Measurements from ENCODE around the gene CTNNA2.

CTNNA2 gene

DNA sequence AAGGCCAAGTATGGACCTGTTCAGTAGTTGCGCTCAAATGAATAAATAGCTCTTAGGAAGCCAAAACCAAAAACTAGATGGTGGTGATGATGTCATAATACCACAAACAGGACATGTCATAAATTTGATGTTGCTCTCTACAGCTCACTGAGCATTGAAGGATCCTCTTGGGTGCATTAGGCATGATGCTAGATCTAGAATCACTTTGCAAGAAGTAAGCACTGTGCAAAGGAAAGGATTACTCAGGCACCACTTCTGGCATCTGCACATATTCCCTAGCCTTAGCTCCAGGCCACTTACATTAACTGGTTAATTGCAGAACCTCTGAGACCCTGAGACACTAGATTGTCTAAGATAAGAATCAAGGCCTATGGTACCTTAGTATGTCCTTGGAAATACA, 733.7 kb downstream of the CTNNA2 start:
- DNase-seq: no peak

DNA sequence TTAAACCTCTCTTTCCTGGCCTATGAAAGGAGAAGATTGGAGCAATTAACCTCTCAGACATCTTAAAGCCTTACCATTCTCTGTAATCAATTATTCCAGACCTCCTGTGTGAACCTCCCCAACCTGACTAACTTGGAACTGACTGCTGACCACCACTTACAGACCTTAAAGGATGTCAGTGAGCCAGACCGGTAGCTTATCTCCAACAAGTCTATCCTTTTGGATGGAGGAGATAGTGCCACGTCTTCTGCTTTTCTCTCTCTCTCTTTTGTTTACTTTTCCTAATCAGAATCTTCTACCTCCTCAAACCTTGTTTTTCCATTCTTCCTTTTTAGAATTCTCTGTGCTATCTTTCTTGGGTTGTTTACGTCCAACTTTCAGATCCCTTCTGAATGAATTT, 734.5 kb downstream of the CTNNA2 start:
- DNase-seq: no peak

DNA sequence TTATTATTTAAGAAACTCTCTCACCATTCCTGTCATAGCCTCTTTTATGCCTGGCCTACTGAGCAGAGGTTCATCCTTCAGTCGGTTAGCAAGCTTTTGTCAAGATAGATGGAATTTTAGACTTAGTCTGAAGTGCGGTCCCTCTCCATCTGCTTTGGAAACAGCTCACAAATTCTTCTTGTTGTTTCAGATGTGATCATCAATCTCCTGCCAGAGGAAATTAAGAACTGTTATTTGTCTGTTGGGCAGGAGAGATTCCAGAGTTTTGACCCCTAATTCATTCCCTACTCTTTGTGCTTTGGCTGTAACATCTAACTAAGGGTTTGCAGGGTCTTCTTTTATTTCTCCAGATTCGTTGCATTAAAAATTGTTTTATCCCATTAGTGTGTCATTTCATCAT, 735.3 kb downstream of the CTNNA2 start:
- no peak for DNase-seq

DNA sequence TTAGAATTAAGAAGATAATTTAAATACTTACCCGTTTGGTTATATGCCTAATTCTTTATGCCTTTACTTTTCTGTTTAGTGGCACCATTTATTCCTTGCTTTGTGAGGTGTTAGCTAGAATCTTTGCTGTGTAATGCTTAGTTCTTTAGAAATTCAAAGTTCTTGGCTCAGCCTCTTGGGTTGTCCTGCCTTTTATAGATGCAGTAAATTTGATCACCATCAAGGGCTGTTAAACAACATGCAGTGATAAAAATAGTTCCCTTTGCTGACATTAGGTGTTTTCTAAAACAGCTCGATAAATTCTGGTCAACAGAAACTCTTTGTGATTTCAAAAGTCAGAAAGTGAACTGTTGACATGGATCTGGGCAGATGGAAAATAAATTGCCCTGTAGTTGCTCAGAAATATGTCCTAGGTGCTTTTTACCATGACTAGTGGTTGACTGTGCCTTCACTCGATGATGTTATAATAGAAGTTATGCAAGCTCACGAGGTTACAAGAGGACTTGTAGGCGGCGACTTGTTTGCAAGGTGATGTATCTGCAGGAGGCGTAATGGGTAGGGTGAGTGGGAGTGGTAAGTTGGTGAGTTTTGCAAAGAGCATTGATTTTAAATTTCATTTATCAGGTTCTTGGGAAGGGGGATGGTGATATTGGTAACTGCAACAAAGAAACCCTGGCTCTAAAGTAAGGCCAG, 739.6 kb downstream of the CTNNA2 start:
- no peak for DNase-seq

DNA sequence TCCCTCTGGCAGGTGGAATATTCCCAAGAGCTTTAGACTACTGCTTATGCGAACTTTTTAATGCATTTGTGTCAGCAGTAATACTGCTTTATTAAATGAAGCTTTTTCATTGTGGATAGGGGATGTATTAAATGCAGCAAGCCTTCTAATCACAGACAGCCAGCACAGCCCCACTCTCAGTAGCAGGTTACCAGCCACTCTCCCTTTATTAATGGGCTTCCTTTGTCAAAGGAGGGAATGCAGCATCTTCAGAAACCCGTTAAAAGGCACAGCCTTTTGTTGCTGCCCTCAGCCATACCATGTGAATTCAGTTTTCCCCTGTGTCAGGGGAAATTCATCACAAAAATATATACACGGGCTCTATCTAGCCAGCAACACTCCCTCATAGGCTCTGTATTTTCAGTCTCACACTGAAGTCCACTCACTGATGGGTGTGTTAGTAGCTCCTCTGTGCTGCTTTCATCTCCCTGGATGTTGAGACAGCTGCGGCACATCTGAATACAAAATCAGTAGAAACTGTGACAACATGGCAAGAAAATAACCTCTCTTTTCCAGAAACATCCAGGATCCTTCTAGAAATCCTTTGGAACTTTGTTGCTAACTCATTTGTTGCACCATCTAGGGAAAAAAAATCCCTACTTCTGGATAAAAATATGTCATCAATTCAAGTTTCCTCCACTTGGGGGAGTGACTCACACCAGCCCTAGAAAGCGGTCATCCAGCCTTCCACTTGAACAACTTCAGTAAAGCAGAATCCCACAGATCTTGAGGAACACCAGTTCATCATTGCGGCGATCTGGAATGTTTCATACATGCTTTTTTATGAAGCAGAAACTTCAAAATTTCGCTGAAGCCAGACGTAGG, 743.3 kb downstream of the CTNNA2 start:
- DNase-seq: no peak

DNA sequence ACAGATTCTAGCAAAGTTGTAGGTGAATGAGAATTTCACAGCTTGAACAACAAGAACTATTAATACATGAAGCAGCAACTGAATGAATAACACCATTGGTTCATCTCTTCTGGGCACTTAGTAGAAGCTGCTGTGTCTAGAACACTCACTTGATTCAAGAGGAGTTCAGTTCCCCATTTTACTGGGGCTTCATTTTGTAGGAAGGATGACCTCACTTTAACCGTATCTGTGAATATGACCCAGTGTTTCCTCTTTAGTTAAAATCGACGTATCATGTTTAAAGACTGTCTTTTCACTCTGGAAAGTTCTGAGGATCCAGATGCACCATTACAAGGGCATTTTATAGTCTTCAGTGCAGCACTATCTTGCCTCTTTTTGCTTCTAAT, 743.9 kb downstream of the CTNNA2 start:
- DNase-seq: no peak

DNA sequence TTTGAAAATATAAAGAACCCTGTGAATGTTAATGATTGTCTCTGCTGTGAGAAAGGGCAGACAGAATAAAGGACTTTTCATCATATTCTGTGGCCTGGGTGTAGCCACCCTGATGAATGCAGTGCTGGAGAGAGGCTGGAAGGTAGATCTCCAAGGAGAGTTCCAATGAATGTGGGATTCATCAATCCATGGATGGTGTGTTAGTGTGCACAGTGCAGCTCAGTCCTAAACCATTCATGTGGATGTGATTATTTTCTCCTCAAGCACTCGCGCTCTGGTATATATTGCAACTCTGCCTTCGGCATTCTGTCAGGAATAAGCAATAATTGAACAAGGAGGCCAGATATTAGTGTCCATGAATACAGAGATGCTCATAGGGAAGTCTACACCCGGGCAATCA, 744.6 kb downstream of the CTNNA2 start:
- DNase-seq: no peak

DNA sequence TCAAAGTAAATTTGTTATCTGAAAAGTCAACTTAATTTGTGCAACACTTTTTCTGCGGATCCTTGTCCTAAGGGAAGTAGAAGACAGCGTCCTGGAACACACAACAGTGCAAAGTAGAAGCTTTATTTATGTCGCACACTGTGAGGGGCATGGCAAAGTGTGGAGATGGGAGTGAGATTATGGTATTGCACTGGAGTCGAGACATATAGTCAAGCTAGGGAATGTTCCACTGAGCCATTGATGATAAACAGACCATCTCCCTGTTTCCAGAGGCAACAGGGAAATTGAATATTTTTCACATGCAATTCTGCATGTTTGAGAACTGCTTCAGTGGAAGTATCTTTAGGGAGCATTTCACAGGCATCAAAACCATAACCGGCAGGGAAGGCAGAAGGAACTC, 745.5 kb downstream of the CTNNA2 start:
- no peak for DNase-seq

DNA sequence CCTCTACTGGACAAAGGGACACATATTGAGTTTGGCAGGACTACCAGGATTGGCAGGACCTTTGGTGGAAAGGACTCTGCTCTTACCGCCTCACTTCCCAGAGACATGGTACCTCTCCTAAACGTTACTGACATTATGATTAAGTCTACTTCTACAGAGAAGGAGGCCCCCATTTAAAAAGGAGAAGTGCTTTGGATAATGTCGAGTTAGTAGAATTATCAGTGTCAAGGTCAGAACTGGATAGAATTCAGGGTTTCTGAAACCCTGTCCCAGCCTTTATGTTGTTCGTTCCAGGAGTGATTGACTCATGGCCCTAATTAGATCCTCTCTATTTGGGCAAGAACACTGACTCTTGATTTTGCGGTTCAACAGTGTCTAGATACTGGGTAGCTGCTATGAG, 745.9 kb downstream of the CTNNA2 start:
- DNase-seq: no peak

DNA sequence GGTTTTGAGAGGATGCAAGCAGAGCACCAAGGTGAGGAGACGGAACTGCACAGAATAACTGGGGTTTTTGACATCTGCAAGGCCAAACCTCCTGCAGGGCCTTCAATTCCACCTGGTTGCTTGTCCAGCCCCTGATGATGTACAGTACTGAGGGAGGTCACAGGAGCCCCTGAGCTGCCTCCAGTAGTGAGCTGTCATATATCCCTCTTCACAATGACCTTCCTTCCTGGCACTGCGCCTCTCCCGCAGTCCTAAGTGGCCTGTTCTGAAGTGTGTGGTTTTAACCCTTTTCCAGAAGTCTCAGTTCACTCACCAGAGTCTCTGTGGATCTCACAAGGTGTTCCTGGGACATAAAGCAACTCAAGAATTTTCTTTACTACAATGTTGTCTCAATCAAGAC, 746.4 kb downstream of the CTNNA2 start:
- no peak for DNase-seq

DNA sequence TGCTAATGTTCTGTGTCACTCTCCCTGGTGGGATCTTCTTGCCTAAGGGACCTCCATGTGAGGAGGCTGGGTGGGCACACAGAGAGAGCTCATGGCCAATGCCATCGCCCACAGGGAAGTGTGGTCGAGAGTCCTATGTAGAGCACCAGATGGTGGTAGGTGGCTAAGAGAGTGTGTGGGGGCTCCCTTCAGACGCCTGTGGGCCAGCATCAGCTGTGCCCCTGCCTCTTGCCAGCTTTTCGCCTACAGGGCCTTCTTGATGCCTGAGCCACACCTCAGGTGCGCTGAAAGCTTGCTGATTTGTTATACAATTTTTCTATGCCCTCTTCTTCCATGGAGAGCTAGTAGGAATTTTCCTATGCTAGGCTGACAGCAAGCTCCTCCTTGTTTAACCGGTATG, 753.4 kb downstream of the CTNNA2 start:
- no peak for DNase-seq

DNA sequence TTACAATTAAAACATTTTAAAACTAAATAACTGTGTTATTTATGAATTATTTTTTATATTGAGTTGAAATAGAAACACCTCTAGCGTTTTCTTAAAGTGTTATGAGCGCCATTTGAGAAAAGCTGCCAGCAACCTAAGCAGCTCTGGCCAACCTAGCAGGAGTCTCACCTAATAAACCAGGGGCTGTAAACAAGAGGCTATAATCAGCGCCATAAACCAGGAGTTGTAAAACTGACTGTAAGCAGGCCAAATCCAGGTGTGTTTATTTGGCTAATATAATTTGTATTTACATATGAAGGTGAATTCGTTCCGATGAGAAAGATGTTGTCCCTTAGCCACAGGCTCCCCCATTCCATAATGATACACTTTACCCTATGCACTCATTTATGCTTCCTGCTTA, 757.0 kb downstream of the CTNNA2 start:
- no peak for DNase-seq

DNA sequence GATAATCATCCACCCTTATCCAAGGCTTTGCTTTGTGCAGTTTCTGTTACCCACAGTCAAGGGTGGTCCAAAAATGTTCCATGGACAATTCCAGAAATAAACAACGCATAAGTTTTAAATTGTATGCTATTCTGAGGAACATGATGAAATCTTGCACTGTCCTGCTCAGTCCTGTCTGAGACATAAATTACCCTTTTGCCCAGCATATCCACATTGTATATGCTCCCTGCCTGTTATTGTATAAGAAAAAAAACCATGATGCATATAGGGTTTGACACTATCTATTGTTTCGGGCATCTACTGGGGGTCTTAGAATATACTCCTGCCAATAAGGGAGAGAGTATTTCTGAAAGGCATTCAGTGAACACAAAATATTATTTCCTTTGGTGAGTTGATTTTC, 767.7 kb downstream of the CTNNA2 start:
- no peak for DNase-seq

DNA sequence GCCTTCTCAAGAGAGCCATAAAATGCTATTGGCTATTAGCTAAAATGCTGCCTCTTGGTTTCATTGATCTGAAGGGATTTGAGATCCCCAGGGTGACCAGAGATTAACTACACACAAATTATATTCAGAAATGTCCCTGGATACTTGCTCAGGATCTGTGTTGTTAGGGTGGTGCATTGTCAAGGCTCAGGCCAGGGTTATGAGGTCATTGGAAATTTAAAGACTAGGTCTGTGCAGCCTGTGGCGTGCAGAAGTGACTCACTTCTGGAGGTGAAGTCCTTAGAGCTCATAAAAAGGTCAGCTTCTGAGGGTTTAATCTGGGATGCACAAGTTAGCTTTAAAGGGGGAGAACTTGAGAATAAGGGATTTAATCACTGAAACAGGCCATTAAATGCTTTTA, 768.2 kb downstream of the CTNNA2 start:
- no peak for DNase-seq

DNA sequence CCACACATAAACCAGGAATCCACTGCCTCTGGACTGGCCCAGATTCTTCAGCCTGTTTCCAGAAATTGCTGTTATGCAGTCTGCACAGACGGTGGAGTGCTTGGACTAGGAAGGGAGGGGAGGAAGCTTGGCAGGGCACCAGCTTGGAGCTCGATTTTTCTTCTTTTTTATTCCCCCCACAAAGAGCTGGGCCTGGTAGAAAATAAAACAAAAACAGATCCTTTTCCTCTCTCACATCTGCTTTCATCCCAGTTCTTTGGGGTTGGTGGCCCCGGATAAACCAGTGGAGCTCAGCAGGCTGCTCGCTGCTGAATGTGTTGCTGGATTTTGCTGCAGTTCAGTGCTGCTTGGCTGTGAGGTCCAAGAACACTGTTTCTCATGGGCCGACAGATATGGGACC, 775.7 kb downstream of the CTNNA2 start:
- DNase-seq: no peak

DNA sequence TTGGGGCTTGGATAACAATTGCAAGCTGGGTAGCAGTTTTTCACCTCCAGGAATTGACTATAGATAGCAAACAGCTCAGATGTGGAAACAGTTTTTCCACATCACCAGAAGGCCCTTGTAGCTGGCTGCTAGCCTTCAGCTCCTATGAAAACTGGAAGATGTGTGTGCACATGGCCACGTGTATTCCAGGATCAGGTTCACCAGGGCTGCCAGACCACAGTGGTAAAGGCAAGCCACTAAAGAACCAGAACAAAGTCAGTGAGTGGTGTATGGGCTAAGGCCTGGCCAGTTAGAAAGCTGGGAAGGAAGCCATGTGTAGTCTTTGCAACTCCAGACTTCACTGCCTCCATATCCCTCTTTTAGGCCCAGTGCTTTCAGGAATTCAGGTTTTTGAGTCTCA, 778.8 kb downstream of the CTNNA2 start:
- DNase-seq: no peak

DNA sequence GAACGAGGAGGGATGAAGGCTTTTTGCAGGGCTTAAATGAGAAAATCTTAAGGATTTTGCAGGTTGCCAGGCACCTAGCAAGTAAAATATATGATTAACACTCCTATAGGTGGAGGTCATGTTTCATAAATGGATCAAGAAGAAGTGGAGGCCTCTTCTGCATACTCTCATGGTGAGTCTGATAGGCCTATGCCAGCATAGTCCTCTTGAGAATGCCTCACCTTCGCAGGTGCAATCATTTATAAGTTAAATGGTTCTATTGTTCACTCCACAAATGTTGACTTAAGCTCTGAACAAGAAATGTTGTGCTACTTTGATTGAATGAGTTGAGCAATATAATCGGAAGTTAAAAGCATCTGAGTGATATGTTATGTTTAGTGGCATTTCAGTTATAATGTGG, 779.6 kb downstream of the CTNNA2 start:
- DNase-seq: no peak

DNA sequence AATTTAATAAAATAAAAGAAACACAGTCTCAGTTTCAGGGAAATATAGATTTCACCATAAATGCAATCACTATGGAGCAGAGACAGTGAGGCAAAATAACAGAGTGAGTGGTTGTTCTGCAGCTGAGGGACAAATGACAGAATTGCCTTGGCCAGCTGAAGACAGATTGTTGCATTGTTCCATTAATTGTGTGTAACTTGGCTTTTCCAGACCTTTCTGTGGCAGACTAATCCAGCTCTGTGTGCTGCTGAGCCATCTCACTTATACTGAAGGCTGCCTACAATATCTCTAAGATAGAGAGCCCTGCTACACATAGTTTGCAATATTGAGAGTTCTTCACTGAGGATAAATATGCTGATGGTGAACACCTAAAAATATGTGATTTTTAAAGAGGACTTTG, 780.2 kb downstream of the CTNNA2 start:
- DNase-seq: no peak

DNA sequence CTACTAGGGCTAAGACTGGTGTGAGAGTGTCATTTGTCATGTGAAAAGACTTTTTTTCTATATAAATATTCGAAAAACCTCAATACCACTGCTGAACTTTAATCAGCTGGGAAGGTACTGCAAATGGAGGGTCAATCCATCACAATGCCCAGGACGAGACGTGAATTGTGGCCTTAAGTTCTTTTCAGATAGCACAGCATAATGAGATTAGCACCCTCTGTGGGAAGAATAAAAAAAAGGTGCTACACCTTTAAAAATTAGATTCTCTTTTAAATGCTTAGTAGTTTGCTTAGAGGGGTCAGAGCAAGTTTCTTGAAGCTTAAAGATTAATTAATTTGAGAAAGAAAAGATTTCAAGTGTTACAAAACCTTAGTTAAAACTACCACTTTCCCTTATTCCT, 786.1 kb downstream of the CTNNA2 start:
- no peak for DNase-seq

DNA sequence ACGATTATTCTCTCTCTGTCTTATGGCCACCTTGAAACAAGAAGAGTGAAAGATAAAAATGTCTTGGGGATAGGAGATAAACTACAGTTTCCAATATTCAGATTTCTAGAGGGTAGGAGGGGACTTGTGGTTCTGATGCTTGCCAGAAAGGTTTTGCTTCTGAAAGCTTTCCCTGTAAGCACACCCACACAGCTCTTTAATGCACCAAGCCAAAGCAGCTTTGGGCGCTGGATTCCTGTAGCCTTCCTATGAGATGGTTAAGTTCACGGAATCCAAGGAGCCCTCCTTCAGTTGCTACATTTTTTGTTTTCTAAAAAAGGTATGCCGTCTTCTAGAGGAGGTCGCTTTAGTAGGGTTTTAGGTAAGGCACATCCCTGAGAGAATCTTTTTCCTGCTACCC, 786.8 kb downstream of the CTNNA2 start:
- no peak for DNase-seq

DNA sequence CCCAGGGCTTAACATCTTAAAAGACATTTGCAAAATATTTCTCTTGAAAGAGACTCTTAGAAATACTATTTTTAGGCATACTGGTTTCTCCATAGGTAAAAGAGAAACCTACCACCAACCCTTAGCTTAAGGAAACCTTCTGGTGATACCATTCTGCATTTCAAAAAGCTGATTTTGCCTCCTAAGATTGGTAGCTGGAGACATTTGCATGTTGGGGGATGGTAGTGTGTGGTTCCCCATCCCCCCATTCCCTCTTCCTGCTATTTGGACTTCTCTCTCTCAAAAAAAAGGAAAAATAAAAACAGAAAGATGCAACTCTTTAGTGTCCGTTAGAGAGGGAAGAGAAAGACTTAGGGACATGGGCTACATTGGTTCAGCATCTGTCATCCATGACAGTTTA, 787.5 kb downstream of the CTNNA2 start:
- no peak for DNase-seq

DNA sequence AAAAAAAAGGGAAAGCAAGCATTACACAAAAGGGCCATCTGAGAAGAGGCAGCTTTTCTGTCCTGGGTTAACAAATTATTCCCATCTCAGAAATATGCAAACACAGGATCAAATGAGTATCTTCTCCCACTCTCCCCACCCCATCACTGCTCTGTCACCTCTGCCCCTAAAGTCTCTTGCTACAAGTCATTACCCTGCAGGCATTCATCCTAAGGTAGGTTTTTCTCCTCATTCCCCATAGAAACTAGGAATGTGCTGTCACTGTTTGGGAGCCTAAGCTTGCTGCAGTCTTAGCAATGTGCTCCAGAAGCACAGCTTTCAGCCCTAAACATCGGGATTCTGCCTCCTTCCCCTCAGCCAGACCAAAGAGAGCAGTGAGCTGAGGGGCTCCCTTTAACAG, 788.1 kb downstream of the CTNNA2 start:
- DNase-seq: no peak

DNA sequence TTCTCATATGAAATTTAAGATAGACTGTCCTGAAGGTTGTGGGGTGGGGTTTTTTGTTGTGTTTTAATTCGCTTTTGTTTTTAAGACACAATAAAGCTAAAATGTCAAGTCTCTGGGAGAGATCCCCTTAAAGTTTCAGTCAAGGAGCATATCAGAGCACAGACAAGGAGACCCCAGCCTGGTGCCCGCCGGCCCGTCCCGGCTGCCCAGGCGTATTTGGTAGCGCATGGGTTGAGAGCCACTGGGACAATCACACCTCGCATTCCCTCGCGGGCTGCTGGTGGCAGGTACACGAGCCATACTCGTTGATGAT, 789.1 kb downstream of the CTNNA2 start:
- DNase-seq: no peak

DNA sequence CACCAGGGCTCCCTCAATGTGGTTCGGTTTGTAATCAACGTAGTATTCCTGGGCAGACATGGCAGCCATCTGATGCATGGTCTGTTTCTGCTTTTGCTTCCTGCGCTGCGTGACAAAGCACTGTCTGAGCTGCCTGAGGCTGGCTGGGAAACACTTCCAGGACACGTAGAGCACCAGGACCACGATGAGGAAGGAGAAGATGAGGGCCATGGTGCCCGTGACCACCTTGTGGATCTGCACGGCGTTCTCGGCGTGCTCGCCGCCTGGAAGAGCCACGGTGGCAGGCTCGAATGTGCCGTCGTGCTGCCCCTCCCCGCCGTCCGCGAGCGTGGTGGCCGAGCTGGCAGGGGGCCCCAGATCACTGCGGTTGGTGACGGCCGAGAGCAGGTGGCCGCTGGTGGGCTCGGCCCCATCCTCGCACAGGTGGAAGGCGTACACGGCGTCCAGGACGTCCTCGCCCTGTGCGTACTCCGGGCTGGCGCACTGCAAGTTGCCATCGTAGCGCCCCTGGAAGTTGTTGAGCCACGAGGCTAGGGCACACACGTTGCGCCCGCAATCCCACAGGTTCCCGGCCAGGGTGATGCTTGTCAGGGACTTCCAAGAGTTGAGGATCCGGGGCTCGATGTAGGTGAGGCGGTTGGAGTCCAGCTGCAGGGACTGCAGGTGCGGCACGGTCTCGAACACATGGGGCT, 789.6 kb downstream of the CTNNA2 start:
- no peak for DNase-seq

All from NCI-H510A (cell line).